MG63 (cell line): ENCODE results near the gene PIR. TPM values are rescaled to one million over a fixed set of nuclear protein-coding genes. Genes with fewer than 3 reads are reported as not detected.

ENCODE experiments used
- DNase-seq: peaks from one replicate; pipeline ENCODE4 v3.0.0-alpha.2; 2020
- H3K27me3 ChIP-seq: fragments of 250-450 bp; sonication (Bioruptor Pico); 2 replicates; pipeline ENCODE4 v1.5.1; 2020; ENCODE audit warnings: mild to moderate bottlenecking, moderate library complexity
- H3K36me3 ChIP-seq: fragments of 250-450 bp; sonication (Bioruptor Pico); 2 replicates; pipeline ENCODE4 v1.5.1; 2020; ENCODE audit warnings: mild to moderate bottlenecking, moderate library complexity
- H3K4me3 ChIP-seq: fragments of 250-450 bp; sonication (Bioruptor Pico); 2 replicates; pipeline ENCODE4 v1.5.1; 2020; ENCODE audit warnings: mild to moderate bottlenecking, moderate library complexity
- H3K9me3 ChIP-seq: fragments of 250-450 bp; sonication (Bioruptor Pico); 2 replicates; pipeline ENCODE4 v1.5.1; 2020; ENCODE audit warnings: mild to moderate bottlenecking, moderate library complexity
- total RNA-seq: library from RNA; depleted of rRNA; stranded (reverse); fragments of >200 nt; shearing (Covaris generic); gene quantifications from 2 replicates; pipeline ENCODE4 v1.2.3, GENCODE V29; 2014; ENCODE audit warnings: low replicate concordance

PIR gene
- total RNA-seq, 1 experiment from 2014 or later = 39.5 TPM

DNA sequence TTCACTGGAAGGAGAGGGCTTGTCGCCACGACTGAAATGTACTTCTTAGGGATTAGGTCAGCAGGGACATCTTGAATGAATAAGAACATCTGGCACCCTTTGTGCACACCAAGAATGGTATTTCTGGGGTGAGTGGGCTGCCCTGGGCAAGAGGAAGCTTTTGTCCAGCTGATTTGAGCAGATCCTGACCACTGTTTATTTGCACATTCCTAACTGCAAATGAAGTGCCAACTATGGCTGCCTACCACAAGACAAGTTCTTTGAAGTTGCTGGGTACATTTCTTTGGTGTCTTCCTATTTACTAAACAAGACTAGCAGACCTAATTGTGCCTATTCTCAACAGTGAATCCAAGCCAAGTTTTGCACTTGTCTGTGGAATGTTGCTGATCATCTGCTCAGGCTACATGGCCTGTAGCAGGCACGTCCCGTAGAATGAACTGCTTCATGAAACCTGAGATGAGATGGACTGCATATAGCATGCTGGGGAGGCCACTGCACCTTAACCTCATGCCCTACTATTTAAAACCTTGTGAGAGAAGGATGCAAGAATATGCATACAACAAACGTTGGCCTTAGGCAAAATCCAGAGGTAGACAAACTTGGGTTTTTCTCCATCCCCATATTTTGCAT lies 45.0 kb downstream of the PIR start:
- DNase-seq = peak; percentile 57
- no peak overlapping the region for H3K4me3 ChIP-seq
- no peaks in the 10 kb centered on the region for H3K27me3 ChIP-seq
- H3K36me3 ChIP-seq = no peaks in the 10 kb centered on the region
- no peaks in the 10 kb centered on the region for H3K9me3 ChIP-seq

DNA sequence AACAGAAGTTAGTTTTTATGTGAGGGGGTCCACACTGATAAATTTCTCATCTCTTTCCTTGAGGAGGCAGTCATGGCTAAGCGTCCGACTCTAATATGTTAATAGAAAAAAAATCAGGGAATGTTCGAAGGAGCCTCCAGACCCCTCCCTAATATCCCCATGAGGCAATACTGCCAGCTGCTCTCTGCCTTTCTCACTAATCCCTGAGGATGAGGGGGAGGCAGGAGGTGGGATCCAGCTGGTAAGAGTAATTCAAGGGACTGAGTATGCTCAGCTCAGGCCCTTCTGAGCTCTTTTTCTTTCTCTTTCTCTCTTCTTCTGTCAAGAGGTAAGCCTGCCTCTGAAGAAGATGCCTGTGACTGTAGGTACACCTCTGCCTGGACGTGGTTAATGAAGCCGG lies 51.7 kb downstream of the PIR start:
- Histone ChIP-seq H3K27me3 (no peaks in the 10 kb centered on the region), H3K36me3 (no peaks in the 10 kb centered on the region), H3K9me3 (no peaks in the 10 kb centered on the region), H3K4me3 (no peak overlapping the region)
- DNase-seq = no peak

DNA sequence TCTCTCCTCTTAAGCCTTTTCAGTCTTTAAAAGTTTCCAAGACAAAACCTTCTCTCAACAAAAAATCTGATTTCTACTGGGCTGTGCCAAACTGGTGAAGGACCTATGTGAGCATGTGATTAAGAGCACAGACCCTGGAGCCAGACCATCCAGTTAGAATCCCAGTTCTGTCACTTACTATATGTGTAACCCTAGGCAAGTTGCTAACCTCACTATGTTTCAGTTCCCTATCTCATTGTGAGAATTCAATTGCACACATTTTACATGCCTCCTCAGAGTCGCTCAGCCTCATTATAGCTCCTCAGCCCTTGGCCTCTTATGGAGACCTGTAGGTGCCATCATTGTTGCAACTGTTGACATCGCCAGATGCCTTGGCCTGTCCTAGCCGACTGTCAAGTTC lies 54.8 kb downstream of the PIR start:
- H3K4me3 ChIP-seq = no peak overlapping the region
- no peak for DNase-seq
- no peaks in the 10 kb centered on the region for H3K36me3 ChIP-seq
- H3K9me3 ChIP-seq = no peaks in the 10 kb centered on the region
- no peaks in the 10 kb centered on the region for H3K27me3 ChIP-seq

DNA sequence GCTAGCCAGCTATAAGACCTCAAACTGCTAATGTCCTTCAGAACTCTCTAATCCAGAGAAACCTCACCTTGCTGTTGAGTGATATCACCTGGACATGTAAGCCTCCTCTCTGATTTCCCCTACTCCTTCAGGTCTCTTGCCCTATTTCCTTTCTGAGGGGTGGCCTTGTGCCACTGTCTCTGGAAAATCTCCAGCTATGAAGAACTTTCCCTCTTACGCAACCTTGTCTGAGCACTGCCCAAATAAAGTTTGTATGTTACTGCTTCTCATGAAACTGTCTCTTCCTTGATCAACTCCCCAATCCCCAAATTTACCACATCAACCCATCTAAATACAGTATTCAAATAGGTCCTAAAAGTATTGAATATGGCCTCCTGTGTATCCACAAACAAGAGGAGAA lies 55.4 kb downstream of the PIR start:
- H3K4me3 ChIP-seq = no peak overlapping the region
- no peak for DNase-seq
- no peaks in the 10 kb centered on the region for H3K9me3 ChIP-seq
- no peaks in the 10 kb centered on the region for H3K27me3 ChIP-seq
- no peaks in the 10 kb centered on the region for H3K36me3 ChIP-seq

DNA sequence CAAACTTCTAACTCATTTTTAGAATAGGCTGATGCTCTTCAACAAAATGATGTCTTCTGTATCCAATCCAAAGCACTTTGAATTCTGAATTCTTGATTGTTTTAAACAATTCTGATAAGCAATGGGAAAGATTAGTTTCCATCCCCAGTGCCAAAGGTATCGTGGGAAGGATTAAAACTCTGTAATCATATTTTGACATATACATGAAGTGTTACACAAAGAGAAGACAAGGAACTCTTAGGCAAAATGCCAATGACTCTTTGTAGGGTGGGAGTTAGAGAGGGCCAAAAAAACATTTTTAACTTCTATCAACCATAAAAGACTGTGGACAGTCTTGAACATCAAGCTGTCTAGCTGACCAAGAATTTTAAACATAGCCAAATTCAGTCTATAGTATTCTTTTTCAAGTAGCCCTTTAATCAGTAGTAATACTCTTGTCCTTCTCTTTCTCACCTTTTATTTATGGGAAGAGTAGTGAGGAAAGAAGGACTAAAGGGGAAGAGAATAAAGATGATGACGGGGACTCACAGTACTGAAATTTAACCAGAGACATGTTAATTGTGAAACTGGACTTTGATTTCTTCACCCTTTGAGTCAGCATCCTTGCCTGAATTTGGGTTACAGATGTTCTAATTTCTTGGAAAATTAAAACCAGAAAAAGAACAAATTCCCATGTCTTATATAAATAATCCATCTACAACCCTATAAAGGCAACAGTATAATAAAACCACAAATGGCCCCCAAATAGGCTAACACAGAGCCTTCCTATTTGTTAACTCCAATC lies 57.1 kb downstream of the PIR start:
- no peaks in the 10 kb centered on the region for H3K36me3 ChIP-seq
- no peaks in the 10 kb centered on the region for H3K27me3 ChIP-seq
- no peak overlapping the region for H3K4me3 ChIP-seq
- no peak for DNase-seq
- H3K9me3 ChIP-seq = no peaks in the 10 kb centered on the region

DNA sequence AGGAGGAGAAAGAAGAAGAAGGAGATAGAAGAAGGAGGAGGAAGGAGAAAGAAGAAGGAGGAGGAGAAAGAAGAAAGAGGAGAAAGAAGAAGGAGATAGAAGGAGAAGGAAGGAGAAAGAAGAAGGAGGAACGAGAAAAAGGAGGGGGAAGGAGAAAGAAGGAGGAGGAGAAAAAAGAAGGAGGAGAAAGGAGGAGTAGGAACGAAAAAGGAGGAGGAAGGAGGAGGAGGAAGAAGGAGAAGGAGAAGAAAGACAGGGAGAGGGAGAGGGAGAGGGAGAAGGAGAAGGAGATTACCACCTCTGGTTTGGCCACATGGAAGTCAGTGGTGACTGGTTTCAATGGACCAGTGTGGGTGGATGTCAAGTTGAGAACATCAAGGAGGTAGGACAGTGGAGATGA lies 58.9 kb downstream of the PIR start:
- no peaks in the 10 kb centered on the region for H3K36me3 ChIP-seq
- H3K4me3 ChIP-seq = no peak overlapping the region
- H3K27me3 ChIP-seq = no peaks in the 10 kb centered on the region
- H3K9me3 ChIP-seq = no peaks in the 10 kb centered on the region
- DNase-seq = no peak

DNA sequence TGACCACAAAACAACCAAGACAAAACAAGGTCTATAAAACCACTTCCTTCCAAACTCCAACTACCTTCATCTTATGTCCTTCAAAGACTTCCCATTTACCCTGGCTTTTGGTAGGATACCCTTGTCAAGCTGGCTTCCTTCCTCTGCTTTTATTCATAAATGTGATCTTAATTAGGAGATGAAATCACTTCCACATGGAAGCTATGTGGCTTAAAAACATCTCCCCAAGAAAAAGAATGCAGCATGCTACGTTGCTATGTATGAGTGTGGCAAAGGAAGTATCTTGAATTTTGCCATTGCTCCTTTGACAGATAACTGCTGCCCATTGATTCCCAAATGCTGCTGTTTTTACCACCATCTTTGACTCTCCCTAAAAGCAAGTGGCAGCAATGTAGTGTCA lies 62.5 kb downstream of the PIR start:
- Histone ChIP-seq H3K27me3 (no peaks in the 10 kb centered on the region), H3K36me3 (no peaks in the 10 kb centered on the region), H3K4me3 (no peak overlapping the region), H3K9me3 (no peaks in the 10 kb centered on the region)
- DNase-seq = no peak

DNA sequence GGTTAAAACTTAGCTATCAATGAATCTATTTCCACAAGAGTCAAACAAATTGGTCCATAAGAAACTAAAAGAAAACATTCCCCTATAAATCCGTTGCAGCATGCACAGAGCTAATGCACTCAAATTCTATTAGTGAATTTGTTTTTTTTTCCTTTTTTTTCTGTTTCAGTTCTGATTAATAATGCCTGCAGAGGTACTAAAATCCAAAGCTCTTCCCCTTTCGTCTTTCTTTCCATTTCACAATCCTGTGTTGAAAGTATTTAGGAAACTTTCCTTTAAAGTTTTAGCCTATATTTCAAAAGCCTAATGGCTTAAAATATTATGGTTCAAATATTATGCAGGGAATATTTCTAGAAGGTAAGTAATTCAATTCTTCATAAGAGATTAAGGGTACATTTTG lies 63.1 kb downstream of the PIR start:
- Histone ChIP-seq H3K9me3 (no peaks in the 10 kb centered on the region), H3K27me3 (no peaks in the 10 kb centered on the region), H3K4me3 (no peak overlapping the region), H3K36me3 (no peaks in the 10 kb centered on the region)
- DNase-seq = no peak

DNA sequence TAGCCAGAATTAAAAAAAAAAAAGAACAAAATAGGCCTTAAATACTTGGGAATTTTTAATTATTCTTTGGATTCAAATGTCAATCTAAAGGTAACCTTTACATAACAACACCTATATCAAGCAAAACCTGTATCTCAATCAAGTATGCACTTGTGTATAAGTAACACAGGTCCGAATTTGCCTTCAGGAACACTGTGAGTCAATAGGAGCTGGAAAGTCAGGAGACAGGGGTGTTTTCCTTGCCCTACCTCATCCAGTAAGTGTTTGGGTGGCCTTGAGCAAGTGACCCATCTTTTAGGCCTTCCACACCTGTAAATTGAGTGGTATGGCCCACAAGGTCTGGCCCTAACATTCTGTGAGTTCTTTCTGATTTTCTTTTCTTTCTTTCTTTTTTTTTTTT lies 68.1 kb downstream of the PIR start:
- Histone ChIP-seq H3K27me3 (no peaks in the 10 kb centered on the region), H3K4me3 (no peak overlapping the region), H3K9me3 (no peaks in the 10 kb centered on the region), H3K36me3 (no peaks in the 10 kb centered on the region)
- DNase-seq = no peak

DNA sequence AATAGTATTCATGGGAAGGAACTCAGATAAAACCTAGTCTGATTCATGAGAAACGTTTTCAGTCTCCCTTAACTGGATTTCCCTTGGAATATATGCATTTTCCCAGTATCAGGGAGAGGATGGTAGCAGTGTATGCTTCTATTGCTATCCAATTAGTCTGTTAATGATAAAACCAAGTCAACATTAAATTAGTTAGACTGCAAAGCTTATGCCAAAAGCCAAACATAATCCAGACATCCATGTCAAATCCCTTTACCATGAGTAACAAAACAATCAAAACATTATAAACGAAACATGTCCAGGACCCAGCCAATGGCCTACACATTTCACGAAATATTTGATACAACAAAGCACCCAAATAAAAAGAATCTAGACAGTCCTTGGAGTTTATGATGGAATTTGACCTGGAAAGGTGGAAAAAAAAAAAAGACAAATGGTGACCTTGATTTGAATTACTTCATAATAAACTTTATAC lies 74.4 kb downstream of the PIR start:
- H3K27me3 ChIP-seq = no peaks in the 10 kb centered on the region
- no peak for DNase-seq
- no peaks in the 10 kb centered on the region for H3K36me3 ChIP-seq
- no peaks in the 10 kb centered on the region for H3K9me3 ChIP-seq
- no peak overlapping the region for H3K4me3 ChIP-seq

DNA sequence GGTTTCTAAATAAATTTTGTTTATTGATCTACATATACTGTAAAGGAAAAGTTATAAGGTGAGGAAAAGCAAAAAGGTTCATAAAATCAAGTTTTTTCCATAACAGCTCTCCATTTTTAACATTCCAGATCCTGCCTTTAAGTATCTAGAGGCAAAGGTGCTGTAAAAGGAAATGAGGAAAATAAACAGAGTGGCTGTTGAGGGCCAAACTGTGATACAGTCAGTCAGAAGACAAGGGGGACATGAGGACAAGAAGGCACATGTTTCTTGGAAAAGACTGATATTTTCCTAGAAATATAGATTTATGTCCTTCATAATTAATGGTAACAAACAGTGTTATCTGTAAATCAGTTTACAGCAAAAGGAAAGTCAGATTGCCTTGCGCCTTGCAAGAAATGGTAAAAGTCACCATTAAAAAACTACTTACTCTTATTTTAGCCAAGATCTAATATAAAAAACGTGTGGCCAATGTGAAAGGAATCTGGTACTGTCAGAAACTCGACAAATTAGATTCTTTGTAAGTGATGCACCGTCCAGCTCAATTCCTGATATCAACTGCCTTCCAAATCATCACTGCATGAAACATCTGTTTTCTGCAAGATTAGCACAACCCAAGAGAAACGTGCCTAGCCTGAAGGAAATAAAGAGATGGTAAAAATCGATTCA lies 75.0 kb downstream of the PIR start:
- no peak for DNase-seq
- no peaks in the 10 kb centered on the region for H3K36me3 ChIP-seq
- no peak overlapping the region for H3K4me3 ChIP-seq
- H3K9me3 ChIP-seq = no peaks in the 10 kb centered on the region
- H3K27me3 ChIP-seq = no peaks in the 10 kb centered on the region

DNA sequence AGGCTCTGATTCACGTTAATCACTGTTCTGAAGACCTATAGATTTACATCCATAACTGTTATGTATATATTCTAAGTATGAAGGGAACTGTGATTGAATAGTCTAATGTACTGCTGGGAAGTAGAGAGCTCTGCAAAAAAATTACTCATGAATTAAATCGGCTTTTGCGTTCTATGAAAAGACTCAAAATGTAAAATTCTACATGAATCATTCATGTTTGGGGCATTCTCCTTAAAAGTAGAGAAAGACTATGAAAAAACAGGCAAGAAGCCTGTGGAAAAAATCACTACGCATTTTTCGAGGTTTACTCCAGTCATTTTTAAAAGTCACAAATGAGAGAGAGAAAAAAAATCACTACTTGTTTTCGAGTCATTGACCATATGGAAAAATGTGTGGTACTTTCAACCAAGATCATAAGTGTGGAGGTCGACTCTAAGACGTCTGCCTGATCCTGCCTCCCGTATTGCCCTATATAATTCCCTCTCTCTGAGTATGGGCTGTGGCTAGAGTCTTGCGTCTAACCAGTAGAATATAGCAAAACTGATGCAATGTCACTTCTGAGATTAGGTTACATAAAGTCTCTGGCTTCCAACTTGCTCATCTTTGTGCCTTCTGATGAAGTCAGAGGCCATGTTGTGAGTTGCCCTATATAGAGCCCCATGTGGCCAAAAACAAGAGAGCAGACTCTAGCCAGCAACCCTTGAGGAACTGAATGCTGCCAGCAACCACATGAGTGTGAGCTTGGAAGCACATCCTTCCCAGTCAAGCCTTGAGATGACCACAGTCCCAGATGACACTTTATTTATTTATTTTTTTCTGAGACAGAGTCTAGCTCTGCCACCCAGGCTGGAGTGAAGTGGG lies 76.8 kb downstream of the PIR start:
- H3K4me3 ChIP-seq = no peak overlapping the region
- peak; percentile 29 for DNase-seq
- no peaks in the 10 kb centered on the region for H3K27me3 ChIP-seq
- no peaks in the 10 kb centered on the region for H3K36me3 ChIP-seq
- no peaks in the 10 kb centered on the region for H3K9me3 ChIP-seq

DNA sequence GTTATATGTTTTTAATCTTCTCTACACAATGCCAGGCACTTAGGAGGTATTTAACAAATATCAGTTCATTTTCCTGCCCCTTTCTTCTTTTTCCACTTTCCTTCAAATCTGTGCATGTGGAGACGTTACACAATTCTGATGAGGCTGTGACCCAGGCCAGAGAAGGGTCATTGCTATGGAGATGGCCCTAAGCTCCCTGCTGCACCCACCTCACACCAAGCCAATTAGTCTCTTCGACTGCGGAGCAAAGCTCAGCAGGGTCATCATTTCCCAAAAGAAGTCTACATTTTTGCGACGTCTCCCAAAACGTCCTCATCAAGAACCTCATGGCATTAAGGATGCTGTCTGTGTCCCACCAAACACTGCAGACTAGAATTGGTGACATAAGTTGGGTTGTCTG lies 80.0 kb downstream of the PIR start:
- H3K4me3 ChIP-seq = no peak overlapping the region
- no peaks in the 10 kb centered on the region for H3K9me3 ChIP-seq
- no peaks in the 10 kb centered on the region for H3K27me3 ChIP-seq
- H3K36me3 ChIP-seq = no peaks in the 10 kb centered on the region
- DNase-seq = no peak

DNA sequence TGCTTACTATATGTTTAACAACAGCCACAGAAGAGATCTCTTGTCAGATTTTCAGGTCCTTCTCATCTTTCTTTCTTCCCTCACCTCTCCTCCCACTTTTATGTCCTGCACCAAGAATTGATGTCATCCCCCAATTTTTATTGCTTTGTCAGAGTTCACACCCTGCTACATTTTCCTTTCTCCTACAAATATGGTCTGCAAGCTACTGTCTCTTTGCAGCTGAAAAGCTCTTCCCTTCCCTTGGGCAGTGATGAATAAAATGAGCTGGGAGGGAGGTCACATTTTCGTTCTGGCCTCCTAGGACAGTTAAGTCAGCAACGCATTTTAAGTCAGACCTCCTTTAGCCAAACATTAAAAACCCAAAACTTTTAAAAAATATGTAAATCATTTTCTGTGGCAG lies 82.2 kb downstream of the PIR start:
- no peak for DNase-seq
- H3K4me3 ChIP-seq = no peak overlapping the region
- H3K27me3 ChIP-seq = no peaks in the 10 kb centered on the region
- H3K9me3 ChIP-seq = no peaks in the 10 kb centered on the region
- H3K36me3 ChIP-seq = no peaks in the 10 kb centered on the region

DNA sequence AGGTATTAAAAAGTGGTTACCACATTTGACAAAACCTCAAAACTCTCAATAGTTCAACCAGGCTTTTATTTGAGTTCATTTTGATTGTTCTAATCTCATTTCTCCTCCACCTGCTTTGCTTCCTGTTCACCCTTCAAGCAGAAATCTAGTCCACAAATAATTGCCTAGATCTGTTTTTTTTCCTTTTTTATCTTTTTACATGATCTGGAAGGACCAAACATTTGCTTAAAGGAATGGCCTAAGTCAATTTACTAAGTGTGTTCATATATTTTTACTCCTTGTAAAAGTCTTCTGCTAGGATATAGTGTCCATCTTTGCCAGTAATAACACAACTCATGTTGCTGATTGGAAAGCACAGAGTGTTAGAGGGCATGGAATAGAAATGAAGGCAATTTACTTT lies 82.7 kb downstream of the PIR start:
- Histone ChIP-seq H3K9me3 (no peaks in the 10 kb centered on the region), H3K27me3 (no peaks in the 10 kb centered on the region), H3K4me3 (no peak overlapping the region), H3K36me3 (no peaks in the 10 kb centered on the region)
- DNase-seq = no peak

DNA sequence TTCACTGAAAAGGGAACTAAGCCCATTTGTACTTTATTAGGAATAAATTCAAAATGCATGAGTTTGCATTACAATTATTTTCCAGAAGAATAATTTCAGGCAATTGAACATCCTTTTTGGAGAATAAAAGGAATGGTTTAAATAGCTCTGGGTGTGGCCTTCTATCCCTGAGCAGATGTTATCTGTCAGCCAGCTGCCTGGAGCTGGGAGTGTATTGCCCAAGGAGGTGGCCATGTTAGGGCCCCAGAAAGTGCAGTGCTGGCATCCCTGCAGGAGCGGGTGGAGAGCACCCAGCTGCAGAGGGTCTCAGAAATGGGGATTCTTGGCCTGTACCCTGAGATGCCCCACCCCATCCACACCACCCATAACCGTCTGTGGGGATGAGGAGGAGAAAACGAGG lies 87.3 kb downstream of the PIR start:
- Histone ChIP-seq H3K27me3 (no peaks in the 10 kb centered on the region), H3K36me3 (no peaks in the 10 kb centered on the region), H3K4me3 (no peak overlapping the region), H3K9me3 (no peaks in the 10 kb centered on the region)
- no peak for DNase-seq
